Mesothelial cell of epicardium (in vitro differentiated cells): ENCODE data around the gene KCNN1. TPM values are rescaled to one million over a fixed set of nuclear protein-coding genes. Genes with fewer than 3 reads are reported as not detected.

ENCODE experiments used
- DNase-seq, 2 experiments: peaks; one replicate each; pipeline ENCODE4 v3.0.0; 2021; ENCODE audit warnings: low spot score in 2 of 2; ENCODE audit not compliant: unreplicated experiment in 2 of 2
- H3K27ac Mint-ChIP-seq: 2 replicates; pipeline ENCODE4 v1.8.0; 2021; ENCODE audit warnings: mixed read lengths
- H3K27me3 Mint-ChIP-seq: 2 replicates; pipeline ENCODE4 v1.8.0; 2021; ENCODE audit warnings: low read depth, mixed read lengths
- H3K36me3 Mint-ChIP-seq: 2 replicates; pipeline ENCODE4 v1.8.0; 2021; ENCODE audit warnings: mixed read lengths
- H3K4me1 Mint-ChIP-seq: 2 replicates; pipeline ENCODE4 v1.8.0; 2021; ENCODE audit warnings: mixed read lengths
- H3K4me3 Mint-ChIP-seq: 2 replicates; pipeline ENCODE4 v1.8.0; 2021; ENCODE audit warnings: mild to moderate bottlenecking, moderate library complexity, mixed read lengths
- H3K9me3 Mint-ChIP-seq: 2 replicates; pipeline ENCODE4 v1.8.0; 2021; ENCODE audit warnings: mixed read lengths
- total RNA-seq: library from RNA; stranded (reverse); gene quantifications from 3 replicates; pipeline ENCODE4 v1.2.1, GENCODE V29; 2021
- TF ChIP-seq, protein P1 (sequence below): fragments of 200-600 bp; sonication (generic); IDR thresholded peaks from one replicate; pipeline ENCODE4 v1.5.0; 2021; ENCODE audit warnings: antibody characterized with exemption; ENCODE audit not compliant: unreplicated experiment

The KCNN1 gene
- total RNA-seq, 1 donor from 2014 or later: 20.3 TPM

DNA sequence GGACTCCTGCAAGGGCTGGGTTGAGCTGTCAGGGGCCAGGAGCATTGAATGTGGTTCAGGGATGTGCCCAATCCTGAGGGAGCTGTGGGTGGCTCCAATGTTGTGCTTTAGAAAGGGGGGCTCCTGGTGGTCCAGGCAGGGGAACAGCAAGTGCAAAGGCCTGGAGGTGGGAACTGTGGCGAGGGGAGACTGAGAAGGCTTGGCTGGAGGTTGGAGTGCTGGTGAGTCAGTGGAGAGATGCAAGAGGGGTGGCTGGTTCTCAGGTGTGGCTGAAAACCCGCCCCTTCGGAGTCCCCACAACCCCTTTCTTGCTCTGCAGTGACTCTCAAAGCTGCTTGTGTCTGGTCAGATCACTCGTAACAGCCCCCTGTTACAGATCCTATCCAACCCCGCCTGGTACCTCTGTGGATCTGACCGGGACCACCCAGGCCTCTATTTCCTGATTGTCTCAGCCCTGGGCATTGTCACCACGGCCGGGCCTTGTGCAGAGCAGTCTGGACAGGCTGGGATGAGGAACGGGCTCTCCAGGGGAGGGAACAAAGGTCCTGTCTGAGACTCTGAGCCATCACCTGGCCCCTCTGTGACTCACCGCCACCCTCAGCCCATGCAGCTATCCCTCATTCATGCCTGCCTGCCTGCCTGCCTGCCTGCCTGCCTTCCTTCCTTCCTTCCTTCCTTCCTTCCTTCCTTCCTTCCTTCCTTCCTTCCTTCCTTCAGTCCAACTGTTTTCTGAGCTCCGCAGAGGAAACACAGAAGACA is 1.4 kb upstream of the KCNN1 start:
- H3K4me1 Mint-ChIP-seq: peaks cover 11% of the 10 kb centered on the region
- peak overlapping the region; percentile 77 for H3K4me3 Mint-ChIP-seq
- DNase-seq: no peak
- no peaks in the 10 kb centered on the region for H3K9me3 Mint-ChIP-seq
- TF ChIP-seq, protein P1, sequence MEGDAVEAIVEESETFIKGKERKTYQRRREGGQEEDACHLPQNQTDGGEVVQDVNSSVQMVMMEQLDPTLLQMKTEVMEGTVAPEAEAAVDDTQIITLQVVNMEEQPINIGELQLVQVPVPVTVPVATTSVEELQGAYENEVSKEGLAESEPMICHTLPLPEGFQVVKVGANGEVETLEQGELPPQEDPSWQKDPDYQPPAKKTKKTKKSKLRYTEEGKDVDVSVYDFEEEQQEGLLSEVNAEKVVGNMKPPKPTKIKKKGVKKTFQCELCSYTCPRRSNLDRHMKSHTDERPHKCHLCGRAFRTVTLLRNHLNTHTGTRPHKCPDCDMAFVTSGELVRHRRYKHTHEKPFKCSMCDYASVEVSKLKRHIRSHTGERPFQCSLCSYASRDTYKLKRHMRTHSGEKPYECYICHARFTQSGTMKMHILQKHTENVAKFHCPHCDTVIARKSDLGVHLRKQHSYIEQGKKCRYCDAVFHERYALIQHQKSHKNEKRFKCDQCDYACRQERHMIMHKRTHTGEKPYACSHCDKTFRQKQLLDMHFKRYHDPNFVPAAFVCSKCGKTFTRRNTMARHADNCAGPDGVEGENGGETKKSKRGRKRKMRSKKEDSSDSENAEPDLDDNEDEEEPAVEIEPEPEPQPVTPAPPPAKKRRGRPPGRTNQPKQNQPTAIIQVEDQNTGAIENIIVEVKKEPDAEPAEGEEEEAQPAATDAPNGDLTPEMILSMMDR: no peak
- H3K27me3 Mint-ChIP-seq: peaks cover 57% of the 10 kb centered on the region
- no peak overlapping the region for H3K27ac Mint-ChIP-seq
- peaks cover 3% of the 10 kb centered on the region for H3K36me3 Mint-ChIP-seq

DNA sequence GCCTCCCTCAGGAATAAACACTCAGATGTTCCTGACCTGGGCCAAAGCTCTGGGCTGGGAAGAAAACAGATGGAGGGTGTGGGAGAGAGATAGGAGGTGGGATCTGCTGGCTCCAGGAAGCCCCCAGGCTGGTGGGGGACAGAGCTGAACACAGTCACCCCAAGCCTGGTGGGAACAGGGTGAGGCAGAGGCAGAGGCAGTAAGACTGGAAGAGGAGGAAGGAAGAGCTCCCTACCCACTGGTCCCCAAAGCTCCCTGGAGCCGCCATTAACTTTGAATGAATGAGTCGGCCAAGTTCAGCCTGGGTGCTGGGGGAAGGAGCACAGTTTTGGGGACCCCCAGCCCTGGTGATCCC is 801 bp upstream of the KCNN1 start:
- Mint-ChIP-seq H3K27ac (no peak overlapping the region), H3K27me3 (peaks cover 55% of the 10 kb centered on the region), H3K36me3 (peaks cover 3% of the 10 kb centered on the region), H3K9me3 (no peaks in the 10 kb centered on the region), H3K4me1 (peaks cover 11% of the 10 kb centered on the region), H3K4me3 (peak overlapping the region; percentile 77)
- TF ChIP-seq, protein P1: no peak
- no peak for DNase-seq

DNA sequence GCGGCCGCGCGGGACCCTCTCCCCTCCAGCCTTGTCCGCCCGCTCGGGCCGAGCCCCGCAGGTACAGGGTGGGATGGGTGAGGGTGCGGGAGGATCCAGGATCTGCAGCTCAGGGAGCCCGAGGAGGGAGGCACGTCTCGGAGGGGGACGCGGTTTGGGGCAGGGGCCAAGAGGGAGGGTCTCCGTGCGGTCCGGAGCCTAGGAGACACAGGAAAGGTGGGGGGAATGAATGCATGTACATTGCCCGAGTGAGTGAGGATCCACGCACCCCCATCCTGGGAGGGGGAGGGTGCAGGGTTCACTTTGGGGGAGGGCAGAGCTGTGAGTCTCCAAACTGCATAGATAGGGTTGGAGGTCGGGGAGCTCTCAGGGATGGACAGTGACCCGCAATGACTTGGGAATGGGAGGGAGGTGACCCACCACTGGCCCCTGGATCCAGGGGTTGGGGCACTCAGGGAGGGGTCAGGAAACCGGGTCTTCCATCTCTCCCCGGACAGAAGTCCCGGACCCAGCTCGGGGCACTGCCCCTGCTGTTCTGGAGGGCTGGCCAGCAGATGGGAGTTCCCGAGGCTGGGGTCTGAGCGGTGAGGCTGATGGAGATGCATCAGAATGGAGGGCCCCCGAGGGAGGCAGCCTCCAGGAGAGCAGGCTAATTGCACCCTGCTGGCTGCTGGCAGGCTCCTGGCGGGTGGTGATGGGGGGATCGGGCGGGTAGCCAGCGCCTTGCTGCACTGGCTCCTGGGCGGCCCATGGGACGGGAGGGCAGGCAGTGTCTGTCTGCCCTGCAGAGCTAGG is 547 bp downstream of the KCNN1 start:
- H3K36me3 Mint-ChIP-seq: peaks cover 3% of the 10 kb centered on the region

DNA sequence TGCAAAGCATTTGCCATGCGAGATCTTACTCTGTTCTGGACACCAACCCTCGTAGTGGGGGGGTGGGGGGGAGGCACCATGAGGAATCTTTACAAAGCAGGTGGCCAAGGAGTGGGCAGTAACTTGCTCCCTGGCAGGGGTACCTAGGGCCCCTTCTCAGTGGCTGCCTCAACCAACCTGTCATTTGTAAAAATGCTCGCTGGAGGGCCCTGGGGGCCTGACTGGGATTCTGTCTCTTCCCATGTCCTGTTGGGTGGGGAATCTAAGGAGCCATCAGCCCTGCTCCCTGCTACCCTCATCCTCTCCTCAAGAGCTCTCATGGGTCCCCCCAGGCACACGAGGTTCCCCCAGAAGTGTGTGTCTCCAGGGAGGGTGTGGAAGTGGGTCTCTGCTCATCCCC is 1.5 kb downstream of the KCNN1 start:
- Mint-ChIP-seq H3K27me3 (peaks cover 43% of the 10 kb centered on the region), H3K9me3 (no peaks in the 10 kb centered on the region), H3K4me3 (no peak overlapping the region)

More for the DNA sequence above, 547 bp downstream of the KCNN1 start:
- DNase-seq: no peak
- peaks cover 45% of the 10 kb centered on the region for H3K27me3 Mint-ChIP-seq
- peaks cover 11% of the 10 kb centered on the region for H3K4me1 Mint-ChIP-seq
- no peaks in the 10 kb centered on the region for H3K9me3 Mint-ChIP-seq
- H3K27ac Mint-ChIP-seq: no peak overlapping the region
- peak overlapping the region; percentile 78 for H3K4me3 Mint-ChIP-seq
- TF ChIP-seq, protein P1: no peak

DNA sequence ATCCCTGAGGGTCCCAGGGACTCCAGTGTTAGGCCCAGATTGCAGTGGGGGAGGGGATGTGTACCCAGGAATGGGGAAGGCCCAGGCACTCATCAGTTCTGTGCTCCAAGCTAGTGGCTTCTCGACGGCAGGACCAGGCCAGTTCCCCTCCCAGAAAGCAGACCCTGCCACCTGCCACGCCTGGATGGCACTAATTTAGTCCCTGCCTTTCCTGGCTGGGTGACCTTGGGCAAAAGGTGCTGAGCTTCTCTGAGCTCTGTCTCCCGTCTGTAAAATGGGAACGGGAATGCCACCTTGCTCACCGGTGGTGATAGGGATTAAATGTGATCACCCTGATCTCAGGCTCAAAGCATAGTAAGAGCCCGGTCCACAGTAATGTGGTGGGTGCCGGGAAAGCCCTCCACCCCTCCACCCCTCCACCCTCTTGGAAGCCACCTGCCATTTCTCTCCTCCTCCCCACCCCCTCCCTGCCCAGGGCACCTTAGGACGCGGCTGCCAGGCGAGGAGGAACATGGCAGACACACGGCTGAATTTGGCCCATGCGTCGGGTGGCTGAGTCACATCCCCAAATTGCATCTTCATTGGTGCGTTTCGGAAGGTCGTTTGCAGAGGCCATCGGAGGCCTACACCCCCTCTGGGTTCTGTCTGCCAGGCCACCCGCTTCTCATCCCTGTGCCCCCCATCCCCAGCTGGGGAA is 2.3 kb downstream of the KCNN1 start:
- no peaks in the 10 kb centered on the region for H3K9me3 Mint-ChIP-seq
- H3K4me1 Mint-ChIP-seq: peaks cover 11% of the 10 kb centered on the region
- H3K36me3 Mint-ChIP-seq: no peaks in the 10 kb centered on the region
- no peak for DNase-seq
- TF ChIP-seq, protein P1: no peak
- H3K27ac Mint-ChIP-seq: no peak overlapping the region
- H3K27me3 Mint-ChIP-seq: peaks cover 34% of the 10 kb centered on the region
- H3K4me3 Mint-ChIP-seq: no peak overlapping the region

More for the DNA sequence above, 1.5 kb downstream of the KCNN1 start:
- no peak for DNase-seq
- Mint-ChIP-seq H3K4me1 (peaks cover 11% of the 10 kb centered on the region), H3K36me3 (peaks cover 3% of the 10 kb centered on the region), H3K27ac (no peak overlapping the region)
- TF ChIP-seq, protein P1: no peak
